Measurements from ENCODE around the gene CMIP.

The CMIP gene

GRCh38 chr16:81703177-81704155 lies 258.9 kb downstream of the CMIP start:
- H3K4me3 ChIP-seq (ENCODE audit: low read length) = no peak overlapping the region
- no peak for DNase-seq (ENCODE audit: low read depth, low spot score)

- no peak overlapping the region for H3K4me3 ChIP-seq (ENCODE audit: low read length)
- no peak for DNase-seq (ENCODE audit: low read depth, low spot score)
Measured at GRCh38 chr16:81705261-81705660, 260.7 kb downstream of the CMIP start.

- H3K4me3 ChIP-seq (ENCODE audit: low read length) = no peak overlapping the region
- DNase-seq (ENCODE audit: low read depth, low spot score) = no peak
Measured at GRCh38 chr16:81706327-81707295, 262.0 kb downstream of the CMIP start.

- no peak for DNase-seq (ENCODE audit: low read depth, low spot score)
- H3K4me3 ChIP-seq (ENCODE audit: low read length) = no peak overlapping the region
Measured at GRCh38 chr16:81707411-81708265, 263.0 kb downstream of the CMIP start.

- H3K4me3 ChIP-seq (ENCODE audit: low read length) = no peak overlapping the region
- DNase-seq (ENCODE audit: low read depth, low spot score) = no peak
Measured at GRCh38 chr16:81708266-81709015, 263.8 kb downstream of the CMIP start.

- H3K4me3 ChIP-seq (ENCODE audit: low read length) = no peak overlapping the region
- no peak for DNase-seq (ENCODE audit: low read depth, low spot score)
Measured at GRCh38 chr16:81709016-81709900, 264.6 kb downstream of the CMIP start.

GRCh38 chr16:81710044-81710443 lies 265.4 kb downstream of the CMIP start:
- H3K4me3 ChIP-seq (ENCODE audit: low read length) = no peak overlapping the region
- no peak for DNase-seq (ENCODE audit: low read depth, low spot score)

GRCh38 chr16:81710596-81710995 lies 266.0 kb downstream of the CMIP start:
- DNase-seq (ENCODE audit: low read depth, low spot score) = no peak
- H3K4me3 ChIP-seq (ENCODE audit: low read length) = no peak overlapping the region

GRCh38 chr16:81711657-81712319 lies 267.2 kb downstream of the CMIP start:
- DNase-seq (ENCODE audit: low read depth, low spot score) = no peak
- no peak overlapping the region for H3K4me3 ChIP-seq (ENCODE audit: low read length)

- DNase-seq (ENCODE audit: low read depth, low spot score) = no peak
- H3K4me3 ChIP-seq (ENCODE audit: low read length) = no peak overlapping the region
Measured at GRCh38 chr16:81712681-81713080, 268.1 kb downstream of the CMIP start.

GRCh38 chr16:81713295-81713772 lies 268.7 kb downstream of the CMIP start:
- no peak overlapping the region for H3K4me3 ChIP-seq (ENCODE audit: low read length)
- DNase-seq (ENCODE audit: low read depth, low spot score) = no peak

GRCh38 chr16:81713796-81714195 lies 269.2 kb downstream of the CMIP start:
- DNase-seq (ENCODE audit: low read depth, low spot score) = no peak
- no peak overlapping the region for H3K4me3 ChIP-seq (ENCODE audit: low read length)

- DNase-seq (ENCODE audit: low read depth, low spot score) = no peak
- no peak overlapping the region for H3K4me3 ChIP-seq (ENCODE audit: low read length)
Measured at GRCh38 chr16:81714583-81714982, 270.0 kb downstream of the CMIP start.

- peak; percentile 63 for DNase-seq (ENCODE audit: low read depth, low spot score)
Measured at GRCh38 chr16:81715358-81716196, 271.0 kb downstream of the CMIP start.

GRCh38 chr16:81716478-81717225 lies 272.0 kb downstream of the CMIP start:
- DNase-seq (ENCODE audit: low read depth, low spot score) = no peak
- H3K4me3 ChIP-seq (ENCODE audit: low read length) = no peak overlapping the region

More at GRCh38 chr16:81715358-81716196, 271.0 kb downstream of the CMIP start:
- H3K4me3 ChIP-seq (ENCODE audit: low read length) = no peak overlapping the region
